ENCODE measurements around the gene PDE4D.

PDE4D gene

DNA sequence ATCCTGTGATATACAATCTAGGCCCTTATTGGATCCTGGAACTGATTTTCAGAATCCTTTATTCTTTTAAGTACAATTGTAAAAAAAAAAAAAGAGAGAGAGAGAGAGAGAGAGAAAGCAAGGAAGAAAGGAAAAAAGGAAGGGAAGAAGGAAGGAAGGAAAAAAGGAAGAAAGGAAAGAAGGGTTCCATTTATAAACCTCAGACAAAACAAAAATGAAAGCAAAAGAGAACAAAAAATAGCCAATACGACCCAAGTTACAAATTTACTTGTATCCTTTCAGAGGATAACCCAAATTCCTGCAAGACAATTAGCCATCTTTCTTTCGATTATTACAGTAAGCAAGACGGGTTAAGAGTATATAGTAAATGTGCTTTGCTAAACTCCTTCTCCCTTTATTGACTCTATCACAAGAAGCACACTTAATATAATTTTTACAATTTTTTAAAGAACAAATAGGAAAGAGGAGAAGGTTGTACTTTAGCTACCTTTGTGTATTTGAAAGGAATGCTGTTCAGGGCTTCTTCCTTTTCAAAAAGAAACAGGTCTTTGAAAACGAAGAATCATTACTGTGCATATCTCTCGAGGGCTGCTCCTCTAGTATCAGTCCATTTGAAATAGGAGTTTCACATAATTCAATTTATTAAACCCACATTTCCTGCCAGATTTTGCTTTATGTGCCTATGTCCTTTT is 767.4 kb downstream of the PDE4D start:
- no peak for DNase-seq

- DNase-seq = no peak
Measured at GRCh38 chr5:59125011-59125961, 768.2 kb downstream of the PDE4D start.

GRCh38 chr5:59123595-59124561 is 769.6 kb downstream of the PDE4D start:
- DNase-seq = no peak

DNA sequence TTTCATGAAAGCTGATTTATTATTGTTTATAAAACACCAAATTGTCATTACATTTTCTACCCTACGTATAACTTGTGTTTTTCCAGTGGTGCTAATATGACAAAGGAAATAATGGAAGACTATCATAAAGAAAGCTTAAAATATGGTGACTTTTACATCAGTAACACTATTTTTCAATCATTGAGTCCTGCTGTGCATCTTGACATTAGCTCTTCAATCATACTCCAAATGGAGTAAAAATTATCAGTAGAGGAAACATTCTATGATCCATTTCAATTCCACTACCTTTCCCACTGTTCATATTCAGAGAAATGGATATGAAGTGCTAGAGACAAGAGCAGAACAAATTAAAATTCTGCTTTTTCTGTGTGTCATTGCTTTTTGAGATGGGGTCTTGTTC is 774.0 kb downstream of the PDE4D start:
- DNase-seq = no peak

DNA sequence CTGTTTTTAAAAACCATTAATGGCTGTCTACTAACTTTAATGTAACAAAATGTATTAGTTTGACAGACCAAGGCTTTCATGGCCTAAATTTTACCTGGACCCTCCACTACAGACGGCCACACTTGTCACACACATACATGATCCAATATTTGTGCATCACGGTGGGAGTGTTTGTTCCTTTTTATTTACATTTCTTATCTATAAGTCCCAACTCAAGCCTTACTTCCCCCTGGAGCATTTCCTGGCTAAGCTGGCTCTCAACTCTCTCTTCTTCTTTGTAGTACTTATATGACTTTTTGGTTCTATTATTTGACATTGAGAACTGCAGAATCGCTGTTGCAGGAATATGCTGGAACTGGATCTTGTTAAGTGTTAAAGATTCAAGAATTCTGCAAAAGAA is 776.2 kb downstream of the PDE4D start:
- no peak for DNase-seq

GRCh38 chr5:59116231-59116865 is 777.2 kb downstream of the PDE4D start:
- DNase-seq = no peak

GRCh38 chr5:59115345-59115744 is 778.2 kb downstream of the PDE4D start:
- no peak for DNase-seq

DNA sequence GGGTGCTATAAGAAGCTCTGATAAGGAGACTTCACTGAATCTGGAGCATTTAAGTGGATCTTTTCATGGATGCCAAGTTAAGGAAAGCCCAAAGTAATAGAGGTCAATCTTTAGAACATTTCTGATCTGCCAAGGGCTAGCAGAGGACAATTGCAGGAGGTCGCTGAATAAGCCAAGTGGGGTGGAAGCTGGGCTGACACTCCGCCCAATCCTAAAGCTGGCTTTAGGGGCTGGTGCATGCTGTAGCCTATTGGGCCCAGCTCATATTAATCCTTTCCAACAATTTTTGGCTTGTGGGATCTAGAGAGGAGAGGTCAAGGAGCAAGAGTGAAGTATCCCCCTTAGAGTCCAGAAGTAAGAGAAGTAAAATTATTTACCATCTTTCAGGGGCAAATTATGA is 784.1 kb downstream of the PDE4D start:
- DNase-seq = no peak

- DNase-seq = no peak
Measured at GRCh38 chr5:59107692-59108091, 785.8 kb downstream of the PDE4D start.

- no peak for DNase-seq
Measured at GRCh38 chr5:59104400-59105127, 789.0 kb downstream of the PDE4D start.

- DNase-seq = no peak
Measured at GRCh38 chr5:59103303-59103702, 790.2 kb downstream of the PDE4D start.

DNA sequence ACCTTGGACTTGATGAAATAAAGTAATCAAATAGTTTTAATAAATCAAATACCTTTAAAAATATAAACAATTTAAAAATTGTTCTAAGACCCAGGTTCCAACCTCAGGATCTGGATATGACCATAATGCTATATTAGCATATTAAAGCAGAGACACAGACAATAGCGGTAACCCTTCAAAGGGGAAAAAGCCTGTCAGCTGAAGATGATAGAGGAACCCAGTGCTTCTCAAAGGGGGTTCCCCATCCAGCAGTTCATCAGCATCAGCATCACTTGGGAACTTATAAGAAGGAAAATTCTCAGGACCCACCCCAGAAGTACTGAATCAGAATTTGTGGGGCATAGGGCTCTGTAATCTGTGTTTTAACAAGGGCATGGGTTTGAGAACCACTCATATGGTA is 791.1 kb downstream of the PDE4D start:
- DNase-seq = no peak

DNA sequence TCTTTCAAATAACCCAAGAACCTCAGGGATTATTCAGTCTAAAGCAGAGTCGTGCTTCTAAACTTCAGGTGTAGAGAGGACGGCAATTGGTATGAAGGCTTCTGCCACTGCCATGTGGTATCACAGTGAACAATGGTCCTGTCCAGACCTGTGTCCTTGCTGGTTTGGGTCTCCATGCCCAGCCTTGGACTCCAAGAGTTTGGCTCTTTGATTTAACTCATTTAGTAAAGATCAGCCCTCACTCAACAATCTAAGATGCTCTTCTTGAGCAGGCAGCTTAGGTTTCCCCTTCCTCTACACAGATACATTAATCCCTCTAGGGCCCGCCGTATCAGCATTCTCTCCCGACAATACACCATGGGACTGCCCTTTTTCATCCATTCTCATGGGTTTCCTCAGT is 792.7 kb downstream of the PDE4D start:
- no peak for DNase-seq

GRCh38 chr5:59099995-59100345 is 793.6 kb downstream of the PDE4D start:
- no peak for DNase-seq

DNA sequence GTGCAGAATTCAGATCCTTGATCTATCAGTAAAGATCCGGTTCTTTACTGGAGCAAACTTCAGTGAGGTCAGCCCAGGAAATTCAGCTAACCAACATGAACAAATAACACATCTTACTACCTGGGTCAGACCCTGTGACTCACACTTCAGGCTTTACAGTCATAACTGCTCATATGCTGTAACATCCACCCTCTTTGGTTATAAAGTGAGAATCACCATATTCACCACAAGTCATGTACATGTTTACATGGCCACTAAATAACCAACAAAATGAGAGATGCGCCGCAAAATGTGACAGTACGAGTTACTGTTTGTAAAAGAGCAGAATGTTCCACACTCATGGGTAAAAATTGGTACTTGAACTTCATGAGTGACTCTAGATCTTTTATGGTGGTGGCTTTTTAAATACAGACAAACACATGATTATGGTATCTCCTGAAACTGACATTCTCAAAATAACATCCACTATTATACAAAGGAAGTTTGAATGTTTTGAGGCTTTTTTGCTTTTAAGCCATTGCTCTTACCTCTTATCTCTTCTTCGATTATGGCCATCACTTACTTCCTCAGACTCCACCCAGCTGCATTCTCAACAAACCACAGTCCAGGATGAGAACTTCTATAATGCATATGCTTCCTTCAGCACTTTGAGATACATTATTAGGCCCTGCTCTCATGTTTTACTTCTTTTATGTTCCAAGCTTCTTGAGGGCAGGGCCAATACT is 794.1 kb downstream of the PDE4D start:
- DNase-seq = peak in 1 of 2 donors; percentile 2

- no peak for DNase-seq
Measured at GRCh38 chr5:59098743-59099142, 794.8 kb downstream of the PDE4D start.

DNA sequence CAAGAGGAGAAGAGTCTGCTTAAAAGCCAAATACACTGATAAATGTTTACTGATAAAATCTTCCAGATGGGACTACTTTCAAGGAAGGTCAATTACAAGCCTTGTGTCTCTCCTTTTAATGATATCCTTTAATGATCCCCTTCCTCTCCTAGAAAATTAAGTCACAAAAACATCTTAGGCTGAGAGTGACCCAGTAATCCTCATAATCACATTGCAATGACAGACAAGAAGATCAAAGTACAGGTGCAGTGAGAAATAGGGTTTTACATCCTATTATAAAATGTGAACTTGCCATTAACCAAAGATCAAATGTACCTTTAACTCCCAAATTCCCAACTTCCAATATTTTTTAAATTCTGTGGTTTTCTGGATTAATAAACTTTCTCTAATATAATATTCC is 795.8 kb downstream of the PDE4D start:
- DNase-seq = no peak

- no peak for DNase-seq
Measured at GRCh38 chr5:59097116-59097515, 796.4 kb downstream of the PDE4D start.

- no peak for DNase-seq
Measured at GRCh38 chr5:59095480-59095879, 798.0 kb downstream of the PDE4D start.

DNA sequence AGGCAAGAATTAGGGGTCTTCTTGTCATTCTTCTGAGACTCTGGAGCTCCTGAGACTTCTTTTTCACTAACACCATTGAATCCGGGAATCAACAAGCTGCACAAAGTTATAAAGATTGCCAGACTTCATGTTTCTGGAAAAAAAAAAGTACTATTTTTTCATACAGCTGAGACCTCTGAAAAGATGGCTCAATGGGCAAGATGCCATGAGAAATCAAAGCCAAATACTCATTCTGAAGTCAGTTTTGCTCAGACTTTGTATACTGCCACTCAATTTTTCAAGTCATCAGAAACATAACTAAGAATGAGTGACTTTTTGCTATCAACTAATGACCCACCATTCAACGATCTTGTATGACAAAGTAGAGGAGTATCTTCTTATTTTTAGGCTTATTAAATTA is 798.7 kb downstream of the PDE4D start:
- no peak for DNase-seq

DNA sequence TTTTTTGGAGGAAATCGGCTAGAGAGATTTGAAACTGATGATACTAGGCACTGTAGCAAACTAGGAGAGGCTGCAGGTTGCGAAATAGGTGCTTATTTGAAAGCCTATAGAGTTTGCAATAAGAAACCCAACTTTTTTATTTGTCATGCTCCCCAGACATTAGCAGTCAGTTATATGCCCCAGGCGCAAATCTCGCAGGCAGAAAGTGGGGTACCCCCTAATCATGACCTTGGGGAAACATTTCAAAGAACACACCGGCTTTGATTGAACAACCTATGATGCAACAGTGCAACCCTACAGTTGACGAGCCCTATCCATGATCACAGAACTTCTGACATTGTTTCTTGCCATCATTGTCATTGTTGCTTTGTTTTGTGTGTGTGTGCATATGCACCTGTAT is 800.2 kb downstream of the PDE4D start:
- DNase-seq = no peak

Data from bone marrow (tissue), 2 donors.